CD4-positive, alpha-beta T cell (primary cell): ENCODE data around the gene C1QTNF8. TPM values are rescaled to one million over a fixed set of nuclear protein-coding genes. Genes with fewer than 3 reads are reported as not detected.

Experiments used
- ATAC-seq: fragments of 200-7000 bp; cut with Tn5 transposase; one replicate; pipeline ENCODE4 v1.10.0; 2022; ENCODE audit warnings: mild to moderate bottlenecking; ENCODE audit not compliant: poor library complexity
- CTCF ChIA-PET: fragments of 350-600 bp; sonication (Branson Sonifier 250); formaldehyde crosslinking; loops from one replicate; lab custom pipeline; 2021; ENCODE audit warnings: antibody characterized with exemption, inconsistent platforms; lab: Charles Lee
- POLR2A ChIA-PET: fragments of 350-600 bp; sonication (Branson Sonifier 250); formaldehyde crosslinking; loops from one replicate; lab custom pipeline; 2021; ENCODE audit warnings: antibody characterized with exemption, inconsistent platforms; lab: Charles Lee
- DNase-seq, 14 experiments: peaks; one replicate each; pipeline ENCODE4 v3.0.0-alpha.2; 2013 to 2020; ENCODE audit warnings: mixed read lengths in 2 of 14
- H3K27ac ChIP-seq, 2 donors: one replicate each; pipeline versions ENCODE4 v1.5.1 to v1.7.0; 2013; ENCODE audit warnings: low read length in 2 of 2, low read depth in 1 of 2, mild to moderate bottlenecking in 1 of 2
- H3K27me3 ChIP-seq, 2 experiments: 1 replicate in 1 of 2; 2 replicates in 1 of 2; pipeline versions ENCODE4 v1.6.1 to v1.7.0; 2013; ENCODE audit warnings: low read length in 2 of 2, control low read depth in 1 of 2, mild to moderate bottlenecking in 1 of 2, moderate library complexity in 1 of 2; ENCODE audit not compliant: insufficient read depth in 2 of 2, control insufficient read depth in 1 of 2
- H3K36me3 ChIP-seq: one replicate; pipeline ENCODE4 v1.6.1; 2013; ENCODE audit warnings: low read length, control low read depth; ENCODE audit not compliant: insufficient read depth
- H3K4me1 ChIP-seq: one replicate; pipeline ENCODE4 v1.6.1; 2013; ENCODE audit warnings: low read length, control low read depth; ENCODE audit not compliant: insufficient read depth
- H3K4me3 ChIP-seq: one replicate; pipeline ENCODE4 v1.5.1; 2013; ENCODE audit warnings: mild to moderate bottlenecking, low read length, moderate library complexity
- H3K9me3 ChIP-seq, 2 experiments: 1 replicate in 1 of 2; 2 replicates in 1 of 2; pipeline versions ENCODE4 v1.6.1 to v1.7.0; 2013; ENCODE audit warnings: low read length in 2 of 2, mild to moderate bottlenecking in 2 of 2, control low read depth in 1 of 2, moderate library complexity in 1 of 2; ENCODE audit not compliant: control insufficient read depth in 1 of 2, insufficient read depth in 1 of 2
- H3K27ac Mint-ChIP-seq: one replicate; pipeline ENCODE4 v1.8.0; 2020; ENCODE audit warnings: mixed read lengths
- H3K27me3 Mint-ChIP-seq: one replicate; pipeline ENCODE4 v1.8.0; 2021; ENCODE audit warnings: mixed read lengths
- H3K36me3 Mint-ChIP-seq: one replicate; pipeline ENCODE4 v1.8.0; 2021; ENCODE audit warnings: low read depth, mixed read lengths
- H3K4me1 Mint-ChIP-seq: one replicate; pipeline ENCODE4 v1.8.0; 2021; ENCODE audit warnings: low read depth, mixed read lengths
- H3K4me3 Mint-ChIP-seq: one replicate; pipeline ENCODE4 v1.8.0; 2020; ENCODE audit warnings: mild to moderate bottlenecking, mixed read lengths
- H3K9me3 Mint-ChIP-seq: one replicate; pipeline ENCODE4 v1.8.0; 2020; ENCODE audit warnings: mixed read lengths
- CTCF ChIP-seq: fragments of 200-600 bp; IDR thresholded peaks from one replicate; pipeline ENCODE4 v1.8.0; 2022; ENCODE audit warnings: antibody characterized with exemption, mild to moderate bottlenecking
- intact Hi-C, 2 experiments: fragments of 100-400 bp; cut with DNase I in 1 of 2; cut with micrococcal nuclease in 1 of 2; formaldehyde crosslinking; loops; one replicate each; pipeline versions ENCODE4 v1.15.1 to v1.9.0; 2023 to 2025; cut with DNase I, micrococcal nuclease
- total RNA-seq, 174 experiments: library from RNA in 2 of 174; stranded (reverse) in 2 of 174; gene quantifications; one replicate each; pipeline ENCODE4 v1.2.3 and lab custom pipeline; 2021 to 2026

C1QTNF8 gene
- total RNA-seq, 2 experiments from 2014 or later: not detected

DNA sequence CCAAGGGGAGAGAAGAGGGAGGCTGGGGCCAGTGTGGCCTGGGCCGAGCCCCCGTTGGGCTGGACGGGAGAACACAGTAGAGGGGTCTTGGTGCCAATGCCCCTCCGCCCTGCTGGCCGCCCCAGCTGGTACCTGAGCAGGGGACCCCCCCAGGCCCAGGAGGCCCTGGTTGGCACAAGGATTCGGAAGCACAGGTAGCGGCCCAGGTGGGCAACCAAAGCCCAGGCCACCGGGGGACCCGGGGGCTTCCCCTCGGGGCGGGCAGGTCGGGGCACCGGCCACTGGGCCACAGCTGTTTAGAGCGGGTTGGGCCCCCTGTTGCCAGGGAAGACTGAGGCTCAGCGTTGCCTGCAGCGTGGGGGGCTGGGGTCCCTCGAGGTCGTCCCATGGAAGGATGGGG is 28.2 kb upstream of the C1QTNF8 start:
- H3K4me3 ChIP-seq: no peak overlapping the region
- H3K4me1 ChIP-seq: peaks cover 8% of the 10 kb centered on the region
- ATAC-seq (no peak), DNase-seq (no peak)
- intact Hi-C loops: no loop called here
- H3K27ac ChIP-seq: no peak overlapping the region
- no peaks in the 10 kb centered on the region for H3K36me3 ChIP-seq
- ChIA-PET CTCF (no interaction called here), POLR2A (no interaction called here)
- peaks cover 0 to 7% of the 10 kb centered on the region in 2 experiments for H3K9me3 ChIP-seq
- no peaks in the 10 kb centered on the region for H3K27me3 Mint-ChIP-seq
- no peaks in the 10 kb centered on the region for H3K4me1 Mint-ChIP-seq
- no peaks in the 10 kb centered on the region for H3K27me3 ChIP-seq
- no peak for TF ChIP-seq CTCF
- no peak overlapping the region for H3K27ac Mint-ChIP-seq
- H3K4me3 Mint-ChIP-seq: no peak overlapping the region
- H3K9me3 Mint-ChIP-seq: no peaks in the 10 kb centered on the region
- no peaks in the 10 kb centered on the region for H3K36me3 Mint-ChIP-seq

DNA sequence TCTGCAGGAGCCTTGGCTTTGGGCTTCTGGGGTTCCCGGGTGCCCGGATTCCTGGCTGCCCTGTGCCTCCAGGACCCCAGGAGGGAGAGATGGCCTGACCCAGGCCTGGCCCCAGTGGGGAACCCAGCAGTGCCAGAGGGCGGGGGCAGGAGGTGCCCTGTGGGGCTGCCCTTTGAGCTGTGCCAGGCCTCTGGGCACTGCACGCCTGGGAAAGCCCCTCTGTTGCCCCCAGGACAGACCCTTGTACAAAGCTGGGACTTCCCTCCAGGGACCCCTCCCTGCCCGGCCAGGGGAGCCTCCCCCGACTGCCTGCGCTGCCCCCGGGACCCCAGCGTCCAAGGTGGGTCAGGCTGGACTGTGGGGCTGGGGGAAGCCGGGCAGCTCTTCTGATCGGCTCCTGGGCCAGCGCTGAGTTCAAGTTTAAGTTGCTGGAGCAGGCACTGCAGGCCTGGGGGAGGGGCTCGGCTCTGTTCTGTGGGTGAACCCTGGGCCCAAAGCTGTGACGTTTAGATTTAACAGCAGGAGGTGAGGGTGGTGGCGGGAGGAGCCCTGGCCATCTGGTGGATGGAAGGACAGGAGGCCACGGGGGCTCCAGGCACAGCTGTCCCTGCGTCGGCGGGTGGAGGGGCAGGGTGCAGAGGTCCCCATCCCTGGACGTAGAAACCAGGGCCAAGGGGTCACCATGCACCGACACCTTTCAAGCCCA is 27.6 kb upstream of the C1QTNF8 start:
- DNase-seq: no peak
- H3K4me3 Mint-ChIP-seq: no peak overlapping the region
- no peaks in the 10 kb centered on the region for H3K36me3 ChIP-seq
- H3K27me3 ChIP-seq: no peaks in the 10 kb centered on the region
- peaks cover 8% of the 10 kb centered on the region for H3K4me1 ChIP-seq
- TF ChIP-seq CTCF: no peak
- ChIA-PET CTCF (no interaction called here), POLR2A (no interaction called here)
- no peaks in the 10 kb centered on the region for H3K36me3 Mint-ChIP-seq
- no peak for ATAC-seq
- no peak overlapping the region for H3K4me3 ChIP-seq
- no peak overlapping the region for H3K27ac ChIP-seq
- H3K9me3 ChIP-seq: peaks cover 0 to 7% of the 10 kb centered on the region in 2 experiments
- no peaks in the 10 kb centered on the region for H3K4me1 Mint-ChIP-seq
- H3K27ac Mint-ChIP-seq: no peak overlapping the region
- no peaks in the 10 kb centered on the region for H3K9me3 Mint-ChIP-seq
- intact Hi-C loops: no loop called here
- no peaks in the 10 kb centered on the region for H3K27me3 Mint-ChIP-seq

GRCh38 chr16:1122398-1122765 is 26.3 kb upstream of the C1QTNF8 start:
- no peak overlapping the region for H3K27ac ChIP-seq
- Mint-ChIP-seq H3K36me3 (no peaks in the 10 kb centered on the region), H3K9me3 (no peaks in the 10 kb centered on the region), H3K27me3 (no peaks in the 10 kb centered on the region), H3K27ac (no peak overlapping the region), H3K4me1 (no peaks in the 10 kb centered on the region), H3K4me3 (no peak overlapping the region)
- DNase-seq: no peak
- H3K4me1 ChIP-seq: peaks cover 8% of the 10 kb centered on the region
- CTCF ChIA-PET: no interaction called here
- TF ChIP-seq CTCF: no peak
- peaks cover 0 to 7% of the 10 kb centered on the region in 2 experiments for H3K9me3 ChIP-seq
- intact Hi-C loops: no loop called here
- no peaks in the 10 kb centered on the region for H3K27me3 ChIP-seq
- H3K4me3 ChIP-seq: no peak overlapping the region
- POLR2A ChIA-PET: no interaction called here
- no peak for ATAC-seq
- no peaks in the 10 kb centered on the region for H3K36me3 ChIP-seq
